ENCODE measurements around the gene HNRNPA0. TPM values are rescaled to one million over a fixed set of nuclear protein-coding genes. Genes with fewer than 3 reads are reported as not detected.

Gene HNRNPA0
- total and polyA plus RNA-seq, 2 donors (not counting 1 experiment from before 2014, with no cell fraction given) = 31.5 to 34.2 TPM

DNA sequence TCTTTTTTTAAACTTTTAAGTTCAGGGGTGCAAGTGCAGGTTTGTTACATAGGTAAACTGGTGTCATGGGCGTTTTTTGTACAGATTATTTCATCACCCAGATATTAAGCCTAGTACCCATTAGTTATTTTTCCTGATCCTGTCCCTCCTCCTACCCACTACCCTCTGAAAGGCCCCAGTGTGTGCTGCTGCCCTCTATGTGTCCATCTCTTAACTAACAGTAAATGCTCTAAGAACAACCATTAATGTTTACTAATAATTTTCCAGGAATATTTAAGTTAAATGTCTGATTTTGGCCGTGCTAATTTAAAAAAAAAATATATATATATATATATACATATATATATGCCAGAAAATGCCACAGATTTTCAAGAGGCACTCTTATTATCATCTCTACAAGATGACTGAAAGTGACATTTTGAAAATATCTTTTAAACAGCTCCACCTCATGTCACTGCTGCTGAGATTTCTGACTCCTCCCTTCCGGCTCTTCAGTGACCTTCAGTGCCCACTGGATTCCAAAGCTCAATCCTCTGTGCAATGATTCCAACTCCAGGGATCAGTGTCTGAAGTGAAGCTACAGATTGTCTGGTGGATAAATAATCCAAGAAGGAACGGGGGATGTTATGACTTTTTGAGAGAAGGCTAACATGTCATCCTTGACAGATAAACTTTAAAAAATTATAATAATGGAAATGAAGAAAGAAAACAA, 46.7 kb upstream of the HNRNPA0 start:
- no peaks in the 10 kb centered on the region for H3K4me1 ChIP-seq (ENCODE audit: control insufficient read depth in 2 of 2, insufficient read depth in 2 of 2, low read length in 2 of 2)
- no peaks in the 10 kb centered on the region for H4K20me1 ChIP-seq (ENCODE audit: control insufficient read depth, insufficient read depth, low read length, poor library complexity, severe bottlenecking)
- TF ChIP-seq EZH2 (IDR thresholded peaks at IDR 0.05; ENCODE audit: borderline replicate concordance, insufficient read depth, low read depth, low read length, poor library complexity, severe bottlenecking) = no peak
- TF ChIP-seq, protein P1, sequence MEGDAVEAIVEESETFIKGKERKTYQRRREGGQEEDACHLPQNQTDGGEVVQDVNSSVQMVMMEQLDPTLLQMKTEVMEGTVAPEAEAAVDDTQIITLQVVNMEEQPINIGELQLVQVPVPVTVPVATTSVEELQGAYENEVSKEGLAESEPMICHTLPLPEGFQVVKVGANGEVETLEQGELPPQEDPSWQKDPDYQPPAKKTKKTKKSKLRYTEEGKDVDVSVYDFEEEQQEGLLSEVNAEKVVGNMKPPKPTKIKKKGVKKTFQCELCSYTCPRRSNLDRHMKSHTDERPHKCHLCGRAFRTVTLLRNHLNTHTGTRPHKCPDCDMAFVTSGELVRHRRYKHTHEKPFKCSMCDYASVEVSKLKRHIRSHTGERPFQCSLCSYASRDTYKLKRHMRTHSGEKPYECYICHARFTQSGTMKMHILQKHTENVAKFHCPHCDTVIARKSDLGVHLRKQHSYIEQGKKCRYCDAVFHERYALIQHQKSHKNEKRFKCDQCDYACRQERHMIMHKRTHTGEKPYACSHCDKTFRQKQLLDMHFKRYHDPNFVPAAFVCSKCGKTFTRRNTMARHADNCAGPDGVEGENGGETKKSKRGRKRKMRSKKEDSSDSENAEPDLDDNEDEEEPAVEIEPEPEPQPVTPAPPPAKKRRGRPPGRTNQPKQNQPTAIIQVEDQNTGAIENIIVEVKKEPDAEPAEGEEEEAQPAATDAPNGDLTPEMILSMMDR (IDR thresholded peaks at IDR 0.05) = no peak
- H3K4me3 Mint-ChIP-seq = no peak overlapping the region
- no peak overlapping the region for H3K4me2 ChIP-seq (replicated peaks; ENCODE audit: low read depth, low read length, poor library complexity, severe bottlenecking)
- 80% methylated on average over 1 of the region's 4 CpGs for WGBS (ENCODE audit: insufficient coverage)
- no peaks in the 10 kb centered on the region for H3K27me3 ChIP-seq (replicated peaks in 1 of 4; ENCODE audit: control extremely low read depth in 1 of 4, control insufficient read depth in 3 of 4, insufficient read depth in 4 of 4, low read length in 3 of 4)
- CTCF ChIA-PET = interaction anchor here (0.7 to 1.8 kb wide), 3 partner anchors 11 to 22 kb away, joined by 3 to 5 read pairs (median 3); no protein-coding TSS in a partner anchor
- H3K9me3 Mint-ChIP-seq (ENCODE audit: insufficient read depth) = no peaks in the 10 kb centered on the region
- H3K9ac ChIP-seq (ENCODE audit: low read length) = no peak overlapping the region
- H2AFZ ChIP-seq (ENCODE audit: insufficient read depth, low read depth, low read length, poor library complexity, severe bottlenecking) = no peak overlapping the region
- H3K36me3 ChIP-seq (replicated peaks in 1 of 2; ENCODE audit: control extremely low read depth in 1 of 2, control insufficient read depth in 1 of 2, extremely low read depth in 1 of 2, insufficient read depth in 2 of 2, low read length in 1 of 2) = no peaks in the 10 kb centered on the region
- H3K27me3 Mint-ChIP-seq = no peaks in the 10 kb centered on the region
- intact Hi-C loops (cut with micrococcal nuclease) = no loop called here
- no peaks in the 10 kb centered on the region for H3K79me2 ChIP-seq (ENCODE audit: control insufficient read depth, insufficient read depth, low read length)
- H3K4me1 Mint-ChIP-seq = no peaks in the 10 kb centered on the region
- no peaks in the 10 kb centered on the region for H3K9me3 ChIP-seq (ENCODE audit: control extremely low read depth in 1 of 3, control insufficient read depth in 2 of 3, insufficient read depth in 1 of 3, low read length in 2 of 3)
- DNase-seq (no peak), ATAC-seq (ENCODE audit: low read depth) (no peak)
- POLR2A ChIA-PET = no interaction called here
- no peak overlapping the region for H3K4me3 ChIP-seq (ENCODE audit: control extremely low read depth in 1 of 5, extremely low read depth in 1 of 5, insufficient read depth in 1 of 5, low read depth in 2 of 5, low read length in 4 of 5)
- no peak overlapping the region for H3K27ac ChIP-seq (ENCODE audit: low read length in 2 of 2)
- H3K27ac Mint-ChIP-seq = no peak overlapping the region

DNA sequence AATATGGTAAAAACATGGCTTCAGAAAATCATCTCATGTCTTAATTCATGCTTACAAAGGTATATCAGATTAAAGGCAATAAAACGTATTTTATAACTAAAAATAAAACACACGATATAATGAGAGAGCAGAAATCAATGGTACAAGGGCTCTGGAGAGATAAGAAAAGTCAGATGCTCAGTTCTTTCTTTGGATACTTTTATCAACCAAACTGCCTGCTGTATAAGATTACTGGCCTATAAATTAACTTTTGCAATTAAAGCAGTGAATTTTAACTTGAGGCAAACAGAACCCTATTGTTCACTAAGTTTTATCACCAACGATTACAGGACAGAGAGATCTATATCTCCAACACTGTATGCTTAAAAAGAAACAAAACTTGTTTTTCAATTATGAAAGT, 42.1 kb upstream of the HNRNPA0 start:
- no CpG with 5 or more reads among the region's 3 CpGs for WGBS (ENCODE audit: insufficient coverage)
- H3K9me3 ChIP-seq (ENCODE audit: control extremely low read depth in 1 of 3, control insufficient read depth in 2 of 3, insufficient read depth in 1 of 3, low read length in 2 of 3) = no peaks in the 10 kb centered on the region
- no peaks in the 10 kb centered on the region for H3K27me3 ChIP-seq (replicated peaks in 1 of 4; ENCODE audit: control extremely low read depth in 1 of 4, control insufficient read depth in 3 of 4, insufficient read depth in 4 of 4, low read length in 3 of 4)
- no peak overlapping the region for H2AFZ ChIP-seq (ENCODE audit: insufficient read depth, low read depth, low read length, poor library complexity, severe bottlenecking)
- intact Hi-C loops (cut with micrococcal nuclease) = no loop called here
- ChIA-PET POLR2A (no interaction called here), CTCF (no interaction called here)
- Mint-ChIP-seq H3K9me3 (ENCODE audit: insufficient read depth) (no peaks in the 10 kb centered on the region), H3K4me1 (no peaks in the 10 kb centered on the region), H3K27ac (no peak overlapping the region), H3K27me3 (no peaks in the 10 kb centered on the region), H3K4me3 (no peak overlapping the region)
- no peak for ATAC-seq (ENCODE audit: low read depth)
- H3K27ac ChIP-seq (ENCODE audit: low read length in 2 of 2) = no peak overlapping the region
- H3K36me3 ChIP-seq (replicated peaks in 1 of 2; ENCODE audit: control extremely low read depth in 1 of 2, control insufficient read depth in 1 of 2, extremely low read depth in 1 of 2, insufficient read depth in 2 of 2, low read length in 1 of 2) = no peaks in the 10 kb centered on the region
- H3K9ac ChIP-seq (ENCODE audit: low read length) = no peak overlapping the region
- H3K4me1 ChIP-seq (ENCODE audit: control insufficient read depth in 2 of 2, insufficient read depth in 2 of 2, low read length in 2 of 2) = no peaks in the 10 kb centered on the region
- no peak for TF ChIP-seq EZH2 (IDR thresholded peaks at IDR 0.05; ENCODE audit: borderline replicate concordance, insufficient read depth, low read depth, low read length, poor library complexity, severe bottlenecking)
- TF ChIP-seq, protein P1 (IDR thresholded peaks at IDR 0.05) = no peak
- DNase-seq = no peak
- H3K79me2 ChIP-seq (ENCODE audit: control insufficient read depth, insufficient read depth, low read length) = no peaks in the 10 kb centered on the region
- H3K4me2 ChIP-seq (replicated peaks; ENCODE audit: low read depth, low read length, poor library complexity, severe bottlenecking) = no peak overlapping the region
- H4K20me1 ChIP-seq (ENCODE audit: control insufficient read depth, insufficient read depth, low read length, poor library complexity, severe bottlenecking) = no peaks in the 10 kb centered on the region
- H3K4me3 ChIP-seq (ENCODE audit: control extremely low read depth in 1 of 5, extremely low read depth in 1 of 5, insufficient read depth in 1 of 5, low read depth in 2 of 5, low read length in 4 of 5) = no peak overlapping the region

Data from B cell (primary cell).